Peyer's patch (tissue), 4 donors: ENCODE results near the gene PDZD2. TPM values are rescaled to one million over a fixed set of nuclear protein-coding genes. Genes with fewer than 3 reads are reported as not detected.

Experiments used
- DNase-seq, 3 donors: peaks; one replicate each; pipeline ENCODE4 v3.0.0-alpha.2; 2017 to 2019
- H3K27ac ChIP-seq, 4 donors: fragments of 200-600 bp; sonication (generic); one replicate each; pipeline ENCODE4 v1.5.1; 2016 to 2019
- H3K27me3 ChIP-seq, 2 donors: fragments of 200-600 bp; sonication (generic); one replicate each; pipeline ENCODE4 v1.5.1; 2019
- H3K36me3 ChIP-seq, 3 donors: fragments of 200-600 bp; sonication (generic); one replicate each; pipeline ENCODE4 v1.5.1; 2016 to 2019
- H3K4me1 ChIP-seq, 4 donors: fragments of 200-600 bp; sonication (generic); one replicate each; pipeline ENCODE4 v1.5.1; 2016 to 2019
- H3K4me3 ChIP-seq, 4 donors: fragments of 200-600 bp; sonication (generic); 1 replicate in 3 of 4; 2 replicates in 1 of 4; pipeline ENCODE4 v1.5.1; 2016 to 2019; ENCODE audit warnings: mild to moderate bottlenecking in 1 of 4
- H3K9me3 ChIP-seq, 4 donors: fragments of 200-600 bp; sonication (generic); one replicate each; pipeline ENCODE4 v1.5.1; 2016 to 2019; ENCODE audit warnings: mild to moderate bottlenecking in 1 of 4
- CTCF ChIP-seq, 6 experiments: fragments of 450-650 bp in 4 of 6; fragments of 200-600 bp in 2 of 6; sonication (generic) in 1 of 6; IDR thresholded peaks; one replicate each; pipeline ENCODE4 v1.5.1; 2017 to 2019; ENCODE audit warnings: antibody characterized with exemption in 6 of 6, mild to moderate bottlenecking in 3 of 6, moderate library complexity in 1 of 6
- POLR2A ChIP-seq, 2 donors: fragments of 450-650 bp; IDR thresholded peaks; one replicate each; pipeline ENCODE4 v1.5.1; 2017; ENCODE audit warnings: antibody characterized with exemption in 2 of 2, mild to moderate bottlenecking in 2 of 2, moderate library complexity in 2 of 2
- total RNA-seq, 4 donors: library from RNA; depleted of rRNA; stranded (reverse); fragments of >200 nt; gene quantifications; one replicate each; pipeline ENCODE4 v1.1.0, GENCODE V29; 2016

Gene PDZD2
- total RNA-seq, 4 donors from 2014 or later: 0.53 to 7.4 (median 3.0) TPM

DNA sequence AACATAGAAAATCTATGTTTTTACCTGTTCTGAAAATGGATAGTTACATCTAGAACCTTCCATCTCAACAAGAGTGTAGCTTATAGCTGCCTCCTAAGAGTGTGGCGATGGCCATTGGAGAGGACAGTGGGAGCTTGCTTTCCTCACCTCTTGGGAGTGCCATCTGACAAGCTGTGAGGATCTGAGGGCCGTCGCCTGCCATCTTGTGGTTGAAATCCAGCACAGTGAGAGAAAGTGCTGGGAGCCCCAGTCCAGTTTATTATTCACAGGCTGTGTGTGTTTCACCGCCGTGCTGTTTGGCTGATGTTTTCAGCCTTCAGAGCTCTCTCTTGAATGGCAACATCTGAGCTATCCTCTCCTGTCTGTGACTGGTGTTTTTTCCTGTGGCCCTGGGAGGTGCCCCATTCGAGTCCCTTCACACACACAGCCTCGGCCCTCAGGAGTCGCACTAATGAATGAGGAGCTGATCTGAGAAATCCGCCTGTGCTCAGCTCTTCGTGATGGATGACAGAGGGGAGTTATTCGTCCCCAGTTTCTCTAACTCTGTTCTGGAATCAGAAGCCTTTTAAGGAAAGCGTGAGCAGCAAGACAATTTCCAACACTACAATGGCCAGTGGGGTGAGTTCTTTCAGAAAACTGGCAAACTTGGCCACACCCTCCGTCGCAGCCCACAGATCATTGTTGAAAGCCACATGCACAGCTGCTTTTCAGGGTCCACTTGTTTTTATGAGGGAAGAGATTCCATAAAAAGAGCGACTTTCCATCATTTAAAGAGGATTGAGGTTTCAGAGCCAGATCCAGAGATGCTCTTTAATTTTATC is 170.3 kb downstream of the PDZD2 start:
- peak in 4 of 6 experiments; percentile 23 to 69 (median 63) for TF ChIP-seq CTCF (IDR thresholded peaks at IDR 0.05)
- TF ChIP-seq POLR2A (IDR thresholded peaks at IDR 0.05): no peak
- H3K27ac ChIP-seq: no peak overlapping the region
- no peaks in the 10 kb centered on the region for H3K36me3 ChIP-seq
- H3K27me3 ChIP-seq: no peaks in the 10 kb centered on the region
- DNase-seq: peak; percentile 17 to 74 (median 57)
- no peaks in the 10 kb centered on the region for H3K4me1 ChIP-seq
- no peak overlapping the region for H3K4me3 ChIP-seq
- no peaks in the 10 kb centered on the region for H3K9me3 ChIP-seq

GRCh38 chr5:31811210-31811609 is 172.3 kb downstream of the PDZD2 start:
- no peaks in the 10 kb centered on the region for H3K36me3 ChIP-seq
- no peak for DNase-seq
- no peaks in the 10 kb centered on the region for H3K4me1 ChIP-seq
- no peak for TF ChIP-seq POLR2A (IDR thresholded peaks at IDR 0.05)
- no peak for TF ChIP-seq CTCF (IDR thresholded peaks at IDR 0.05)
- no peak overlapping the region for H3K4me3 ChIP-seq
- no peaks in the 10 kb centered on the region for H3K27me3 ChIP-seq
- H3K27ac ChIP-seq: no peak overlapping the region
- no peaks in the 10 kb centered on the region for H3K9me3 ChIP-seq

- TF ChIP-seq CTCF (IDR thresholded peaks at IDR 0.05): no peak
- no peak for TF ChIP-seq POLR2A (IDR thresholded peaks at IDR 0.05)
- no peaks in the 10 kb centered on the region for H3K36me3 ChIP-seq
- H3K9me3 ChIP-seq: no peaks in the 10 kb centered on the region
- H3K27ac ChIP-seq: no peak overlapping the region
- no peaks in the 10 kb centered on the region for H3K4me1 ChIP-seq
- no peak for DNase-seq
- H3K4me3 ChIP-seq: no peak overlapping the region
- no peaks in the 10 kb centered on the region for H3K27me3 ChIP-seq
Observed at GRCh38 chr5:31815376-31815775, 176.4 kb downstream of the PDZD2 start.

DNA sequence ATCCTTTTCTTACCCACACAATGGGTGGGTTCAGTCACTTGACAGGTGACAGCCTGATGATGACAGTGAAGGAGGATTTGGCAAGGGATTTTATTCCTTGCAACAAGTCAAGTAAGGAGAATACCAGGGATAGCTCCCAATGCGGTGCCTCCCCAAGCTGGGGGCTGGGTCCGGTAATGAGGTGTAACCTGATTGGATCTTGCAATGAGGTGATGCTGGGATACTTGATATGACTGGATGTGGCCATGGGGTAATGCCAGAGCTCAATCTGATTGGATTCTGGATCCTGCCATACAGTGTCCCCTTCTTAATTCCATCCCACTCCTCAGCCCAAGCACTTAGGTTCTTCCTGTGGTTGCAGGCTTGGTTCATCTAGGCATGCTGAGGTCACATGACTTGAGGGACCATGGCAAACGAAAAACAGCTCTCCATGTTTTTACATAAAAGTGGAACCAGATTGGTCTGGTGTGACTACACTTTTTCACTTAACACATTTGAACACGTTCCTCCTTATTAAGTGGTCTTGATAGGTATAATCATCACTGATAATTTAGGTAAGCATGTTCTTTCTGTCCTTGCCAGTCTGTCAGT is 181.1 kb downstream of the PDZD2 start:
- H3K4me1 ChIP-seq: no peaks in the 10 kb centered on the region
- no peaks in the 10 kb centered on the region for H3K36me3 ChIP-seq
- no peak overlapping the region for H3K27ac ChIP-seq
- TF ChIP-seq POLR2A (IDR thresholded peaks at IDR 0.05): no peak
- TF ChIP-seq CTCF (IDR thresholded peaks at IDR 0.05): no peak
- no peaks in the 10 kb centered on the region for H3K27me3 ChIP-seq
- H3K4me3 ChIP-seq: no peak overlapping the region
- DNase-seq: no peak
- no peaks in the 10 kb centered on the region for H3K9me3 ChIP-seq

GRCh38 chr5:31823472-31823871 is 184.5 kb downstream of the PDZD2 start:
- Histone ChIP-seq H3K4me1 (no peaks in the 10 kb centered on the region), H3K9me3 (peaks cover 0 to 3% (median 0%) of the 10 kb centered on the region in 4 donors), H3K27me3 (no peaks in the 10 kb centered on the region), H3K27ac (no peak overlapping the region), H3K4me3 (no peak overlapping the region), H3K36me3 (no peaks in the 10 kb centered on the region)
- no peak for TF ChIP-seq CTCF (IDR thresholded peaks at IDR 0.05)
- TF ChIP-seq POLR2A (IDR thresholded peaks at IDR 0.05): no peak
- DNase-seq: no peak
